B cell (primary cell): ENCODE results near the gene LSM7. TPM values are rescaled to one million over a fixed set of nuclear protein-coding genes. Genes with fewer than 3 reads are reported as not detected.

ENCODE experiments used
- ATAC-seq: fragments of 200-7000 bp; cut with Tn5 transposase; one replicate; pipeline ENCODE4 v1.10.0; 2021; ENCODE audit warnings: low read depth, mild to moderate bottlenecking, moderate number of reproducible peaks, moderate library complexity
- CTCF ChIA-PET: fragments of 350-600 bp; sonication (Branson Sonifier 250); formaldehyde crosslinking; loops from one replicate; lab custom pipeline; 2021; ENCODE audit warnings: antibody characterized with exemption, inconsistent platforms; lab: Charles Lee
- POLR2A ChIA-PET: fragments of 350-600 bp; sonication (Branson Sonifier 250); formaldehyde crosslinking; loops from one replicate; lab custom pipeline; 2021; ENCODE audit warnings: antibody characterized with exemption; lab: Charles Lee
- DNase-seq: peaks from one replicate; pipeline ENCODE4 v3.0.0; 2013
- H2AFZ ChIP-seq: 2 replicates; pipeline ENCODE4 v1.6.1; 2012; ENCODE audit warnings: mild to moderate bottlenecking, low read depth, low read length; ENCODE audit not compliant: insufficient read depth, poor library complexity, severe bottlenecking
- H3K27ac ChIP-seq, 2 donors: 1 replicate in 1 of 2; 2 replicates in 1 of 2; pipeline ENCODE4 v1.5.1; 2012 to 2013; ENCODE audit warnings: low read length in 2 of 2, mild to moderate bottlenecking in 2 of 2, moderate library complexity in 1 of 2
- H3K27me3 ChIP-seq, 4 experiments: fragments of 200-600 bp in 1 of 4; sonication (generic) in 1 of 4; replicated peaks in 1 of 4; 1 replicate in 2 of 4; 2 replicates in 2 of 4; pipeline versions ENCODE4 v1.6.1 to v1.7.0; 2013 to 2016; ENCODE audit warnings: low read length in 3 of 4, mild to moderate bottlenecking in 2 of 4, mixed read lengths in 1 of 4, moderate library complexity in 1 of 4; ENCODE audit not compliant: insufficient read depth in 4 of 4, control insufficient read depth in 3 of 4; ENCODE audit errors: control extremely low read depth in 1 of 4
- H3K36me3 ChIP-seq, 2 experiments: replicated peaks in 1 of 2; 1 replicate in 1 of 2; 2 replicates in 1 of 2; pipeline versions ENCODE4 v1.6.1 to v1.7.1; 2013; ENCODE audit warnings: low read length in 1 of 2; ENCODE audit not compliant: insufficient read depth in 2 of 2, control insufficient read depth in 1 of 2; ENCODE audit errors: control extremely low read depth in 1 of 2, extremely low read depth in 1 of 2
- H3K4me1 ChIP-seq, 2 donors: fragments of 200-600 bp in 1 of 2; sonication (generic) in 1 of 2; 1 replicate in 1 of 2; 2 replicates in 1 of 2; pipeline versions ENCODE4 v1.5.1 to v1.6.1; 2013 to 2017; ENCODE audit warnings: low read length in 2 of 2; ENCODE audit not compliant: control insufficient read depth in 2 of 2, insufficient read depth in 2 of 2
- H3K4me2 ChIP-seq: replicated peaks from 2 replicates; pipeline ENCODE3; 2012; ENCODE audit warnings: mild to moderate bottlenecking, low read depth, low read length; ENCODE audit not compliant: poor library complexity, severe bottlenecking
- H3K4me3 ChIP-seq, 5 experiments: fragments of 200-600 bp in 1 of 5; sonication (generic) in 1 of 5; 1 replicate in 3 of 5; 2 replicates in 2 of 5; pipeline versions ENCODE4 v1.5.1 to v1.7.0; 2011 to 2016; ENCODE audit warnings: low read length in 4 of 5, mild to moderate bottlenecking in 4 of 5, low read depth in 2 of 5, control low read depth in 1 of 5, moderate library complexity in 1 of 5; ENCODE audit not compliant: insufficient read depth in 1 of 5; ENCODE audit errors: control extremely low read depth in 1 of 5, extremely low read depth in 1 of 5
- H3K79me2 ChIP-seq: fragments of 200-600 bp; sonication (generic); one replicate; pipeline ENCODE4 v1.6.0; 2016; ENCODE audit warnings: low read length; ENCODE audit not compliant: control insufficient read depth, insufficient read depth
- H3K9ac ChIP-seq: fragments of 200-600 bp; sonication (generic); 2 replicates; pipeline ENCODE4 v1.6.1; 2017; ENCODE audit warnings: mild to moderate bottlenecking, low read length, moderate library complexity
- H3K9me3 ChIP-seq, 3 donors: one replicate each; pipeline versions ENCODE4 v1.6.1 to v1.7.1; 2013; ENCODE audit warnings: low read length in 2 of 3; ENCODE audit not compliant: control insufficient read depth in 2 of 3, insufficient read depth in 1 of 3; ENCODE audit errors: control extremely low read depth in 1 of 3
- H4K20me1 ChIP-seq: 2 replicates; pipeline ENCODE4 v1.6.0; 2012; ENCODE audit warnings: mild to moderate bottlenecking, low read length; ENCODE audit not compliant: insufficient read depth, control insufficient read depth, poor library complexity, severe bottlenecking
- H3K27ac Mint-ChIP-seq: one replicate; pipeline ENCODE4 v1.8.0; 2021; ENCODE audit warnings: mixed read lengths
- H3K27me3 Mint-ChIP-seq: one replicate; pipeline ENCODE4 v1.8.0; 2021; ENCODE audit warnings: mixed read lengths
- H3K4me1 Mint-ChIP-seq: one replicate; pipeline ENCODE4 v1.8.0; 2021; ENCODE audit warnings: mixed read lengths
- H3K4me3 Mint-ChIP-seq: one replicate; pipeline ENCODE4 v1.8.0; 2021; ENCODE audit warnings: mixed read lengths
- H3K9me3 Mint-ChIP-seq: one replicate; pipeline ENCODE4 v1.8.0; 2022; ENCODE audit warnings: mixed read lengths; ENCODE audit not compliant: insufficient read depth
- EZH2 ChIP-seq: IDR thresholded peaks from 2 replicates; pipeline ENCODE4 v1.6.1; 2012; ENCODE audit warnings: borderline replicate concordance, low read depth, mild to moderate bottlenecking, moderate library complexity, low read length; ENCODE audit not compliant: insufficient read depth, poor library complexity, severe bottlenecking
- WGBS: methylation state at CpG from one replicate; pipeline ENCODE4 v1.1.5; 2013; ENCODE audit warnings: missing lambda C conversion rate; ENCODE audit not compliant: insufficient coverage; 5-methylcytosine and 5-hydroxymethylcytosine counted together
- intact Hi-C: fragments of 100-400 bp; cut with micrococcal nuclease; formaldehyde crosslinking; loops from one replicate; pipeline ENCODE4 v1.10.0; 2022
- polyA plus RNA-seq: library from polyadenylated mRNA; depleted of rRNA; stranded (reverse); fragments of >200 nt; gene quantifications from 2 replicates; pipeline ENCODE4 v1.2.3, GENCODE V29; 2012
- total RNA-seq, 2 donors: library from RNA; stranded (reverse); fragments of 120-200 nt in 1 of 2; gene quantifications; 1 replicate in 1 of 2; 2 replicates in 1 of 2; pipeline versions ENCODE4 v1.2.3 to v1.2.4, GENCODE V29; 2013 to 2022
- TF ChIP-seq, protein P1 (sequence below): fragments of 200-600 bp; IDR thresholded peaks from one replicate; pipeline ENCODE4 v1.8.0; 2022; ENCODE audit warnings: antibody characterized with exemption, mild to moderate bottlenecking

Gene LSM7
- total and polyA plus RNA-seq, 2 donors (not counting 1 experiment from before 2014, with no cell fraction given) = 201 to 820 TPM

DNA sequence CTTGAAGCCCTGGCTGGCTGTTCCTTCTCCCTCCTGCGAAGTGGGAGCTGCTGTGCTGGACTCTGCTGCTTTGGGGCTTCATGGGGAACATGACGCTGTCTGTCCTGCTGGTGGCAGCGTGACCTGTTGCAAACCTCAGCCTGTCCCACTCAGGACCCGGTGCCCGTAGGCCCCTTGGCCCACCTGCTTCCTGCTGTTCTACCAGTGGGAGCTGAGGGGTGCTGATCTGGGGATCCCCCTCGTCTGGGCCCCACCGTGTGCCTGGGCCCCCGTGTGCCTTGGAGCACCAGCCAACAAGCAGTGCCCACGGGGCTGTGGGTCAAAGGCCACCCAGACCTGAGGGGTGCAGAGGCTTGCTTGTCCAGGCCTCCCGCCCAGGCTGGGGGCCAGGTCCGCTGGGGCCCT, 5.4 kb upstream of the LSM7 start:
- peak overlapping the region in 3 of 5 experiments; percentile 40 to 55 (median 44) for H3K4me3 ChIP-seq
- H4K20me1 ChIP-seq = peaks cover 45% of the 10 kb centered on the region
- H3K79me2 ChIP-seq = peaks cover 94% of the 10 kb centered on the region
- Mint-ChIP-seq H3K27me3 (no peaks in the 10 kb centered on the region), H3K4me3 (peak overlapping the region; percentile 78), H3K9me3 (peaks cover 2% of the 10 kb centered on the region), H3K27ac (peak overlapping the region; percentile 88), H3K4me1 (peaks cover 64% of the 10 kb centered on the region)
- DNase-seq (no peak), ATAC-seq (no peak)
- ChIA-PET POLR2A (interaction anchor here (0.5 to 2.8 kb wide), 6 partner anchors 10 to 349 kb away, joined by 3 to 19 read pairs (median 4); partner anchors contain the start of gene TMPRSS9), CTCF (interaction anchor here (1.1 to 2.6 kb wide), 3 partner anchors 17 to 59 kb away, joined by 3 to 17 read pairs (median 15); no protein-coding TSS in a partner anchor)
- TF ChIP-seq, protein P1, sequence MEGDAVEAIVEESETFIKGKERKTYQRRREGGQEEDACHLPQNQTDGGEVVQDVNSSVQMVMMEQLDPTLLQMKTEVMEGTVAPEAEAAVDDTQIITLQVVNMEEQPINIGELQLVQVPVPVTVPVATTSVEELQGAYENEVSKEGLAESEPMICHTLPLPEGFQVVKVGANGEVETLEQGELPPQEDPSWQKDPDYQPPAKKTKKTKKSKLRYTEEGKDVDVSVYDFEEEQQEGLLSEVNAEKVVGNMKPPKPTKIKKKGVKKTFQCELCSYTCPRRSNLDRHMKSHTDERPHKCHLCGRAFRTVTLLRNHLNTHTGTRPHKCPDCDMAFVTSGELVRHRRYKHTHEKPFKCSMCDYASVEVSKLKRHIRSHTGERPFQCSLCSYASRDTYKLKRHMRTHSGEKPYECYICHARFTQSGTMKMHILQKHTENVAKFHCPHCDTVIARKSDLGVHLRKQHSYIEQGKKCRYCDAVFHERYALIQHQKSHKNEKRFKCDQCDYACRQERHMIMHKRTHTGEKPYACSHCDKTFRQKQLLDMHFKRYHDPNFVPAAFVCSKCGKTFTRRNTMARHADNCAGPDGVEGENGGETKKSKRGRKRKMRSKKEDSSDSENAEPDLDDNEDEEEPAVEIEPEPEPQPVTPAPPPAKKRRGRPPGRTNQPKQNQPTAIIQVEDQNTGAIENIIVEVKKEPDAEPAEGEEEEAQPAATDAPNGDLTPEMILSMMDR = no peak
- no peak for TF ChIP-seq EZH2
- H2AFZ ChIP-seq = no peak overlapping the region
- peak overlapping the region; percentile 62 to 97 for H3K27ac ChIP-seq
- intact Hi-C loops = loop anchor here (2.0 kb wide), 2 partner anchors 17 to 61 kb away; no protein-coding TSS in a partner anchor
- H3K9ac ChIP-seq = peak overlapping the region; percentile 56
- WGBS = 38% methylated on average over 11 of the region's 11 CpGs
- H3K4me2 ChIP-seq = peak overlapping the region; percentile 94
- H3K4me1 ChIP-seq = peaks cover 47 to 56% of the 10 kb centered on the region in 2 donors
- H3K9me3 ChIP-seq = peaks cover 0 to 11% (median 0%) of the 10 kb centered on the region in 3 donors
- peaks cover 0 to 36% of the 10 kb centered on the region in 2 experiments for H3K36me3 ChIP-seq
- no peaks in the 10 kb centered on the region for H3K27me3 ChIP-seq
